Measurements from ENCODE around the gene MORC1. TPM values are rescaled to one million over a fixed set of nuclear protein-coding genes. Genes with fewer than 3 reads are reported as not detected.

Gene MORC1
- total RNA-seq, result not detected in 2 replicates

GRCh38 chr3:109117939-109118338, at the start of gene MORC1:
Gene MORC1 (minus strand): TSS chr3:109118134. CDS start chr3:109118059, 75 bp downstream.

GRCh38 chr3:109136523-109136922, 18.6 kb upstream of the MORC1 start, which contains the start of gene C3orf85:
Gene C3orf85 (plus strand): TSS chr3:109136719. CDS start chr3:109136848, 129 bp downstream.

GRCh38 chr3:108953700-108954099, 164.2 kb downstream of the MORC1 start, which contains the start of gene GUCA1C:
Gene GUCA1C (minus strand): TSS chr3:108953879. CDS start chr3:108953762, 117 bp downstream.

Other genes starting within 250 kb of the MORC1 start
- not detected in 2 replicates for gene GUCA1C, start 164.3 kb downstream of the MORC1 start, total RNA-seq
- not detected in 2 replicates for gene C3orf85, start 18.6 kb upstream of the MORC1 start, total RNA-seq
- gene DPPA2, start 198.4 kb upstream of the MORC1 start, total RNA-seq, result not detected in 2 replicates
- gene DPPA4, start 219.4 kb upstream of the MORC1 start, total RNA-seq, result not detected in 2 replicates

All from tracheal epithelial cell (primary cell).